Fibroblast of skin of right biceps (primary cell): ENCODE data around the gene TANK.
A peak's percentile ranks its signal among the peaks of the same experiment; 100 is the strongest.
"Not testable (repeated sequence)": the region's sequence is repeated elsewhere in the genome, so short reads cannot be mapped to it uniquely, and the experiment has no call there.

ENCODE experiments used
- DNase-seq: peaks from one replicate; pipeline ENCODE4 v3.0.0-alpha.2; 2013

TANK gene

DNA sequence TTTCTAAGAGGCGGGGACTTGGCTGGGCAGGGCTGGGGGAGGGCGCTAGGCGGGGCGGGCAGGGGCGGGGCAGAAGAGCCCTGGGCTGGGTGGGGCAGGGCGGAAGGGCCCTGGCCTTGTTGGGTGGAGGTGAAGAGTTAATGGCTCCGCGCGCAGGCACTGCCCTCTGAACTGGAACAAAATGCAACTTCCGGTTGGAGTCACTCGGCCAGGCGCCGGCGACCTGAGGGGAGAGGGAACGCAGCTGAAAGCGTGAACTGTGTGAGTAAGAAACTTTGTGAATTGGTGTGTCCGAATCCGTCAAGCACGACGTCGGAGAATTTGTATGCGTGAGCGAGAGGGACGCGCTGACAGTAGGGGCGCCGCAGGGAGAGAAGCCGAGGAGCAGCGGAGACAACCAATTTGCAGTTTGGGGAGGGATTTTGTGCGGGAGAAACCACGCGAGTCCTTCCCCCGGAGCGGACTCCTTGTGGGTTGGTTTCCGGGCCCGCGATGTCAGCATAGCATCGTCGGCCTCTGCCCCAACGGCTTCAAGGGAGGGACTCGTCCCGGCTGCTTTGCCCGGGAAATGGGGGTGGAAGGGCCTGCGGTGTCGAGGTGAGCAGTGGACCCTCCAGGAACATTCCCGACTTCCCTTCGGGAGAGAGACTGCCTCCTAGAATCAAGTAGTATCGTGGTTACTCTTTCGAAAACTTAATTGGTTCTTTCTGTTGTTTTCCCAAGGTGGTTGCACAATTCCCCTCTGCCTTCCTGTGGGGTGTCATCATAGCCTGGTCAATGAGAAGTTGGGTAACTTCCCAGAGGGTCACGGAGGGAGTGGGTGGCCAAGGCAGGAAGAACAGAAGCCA lies at the start of gene TANK:
TANK (plus strand) TSS at position 203 of the 848 bp plus-strand sequence. CDS start 19,235 bp downstream, outside the sequence.
- DNase-seq = peak; percentile 94

- no peak for DNase-seq
These were observed 48.7 kb upstream of the TANK start for GRCh38 chr2:161111531-161111930.

DNA sequence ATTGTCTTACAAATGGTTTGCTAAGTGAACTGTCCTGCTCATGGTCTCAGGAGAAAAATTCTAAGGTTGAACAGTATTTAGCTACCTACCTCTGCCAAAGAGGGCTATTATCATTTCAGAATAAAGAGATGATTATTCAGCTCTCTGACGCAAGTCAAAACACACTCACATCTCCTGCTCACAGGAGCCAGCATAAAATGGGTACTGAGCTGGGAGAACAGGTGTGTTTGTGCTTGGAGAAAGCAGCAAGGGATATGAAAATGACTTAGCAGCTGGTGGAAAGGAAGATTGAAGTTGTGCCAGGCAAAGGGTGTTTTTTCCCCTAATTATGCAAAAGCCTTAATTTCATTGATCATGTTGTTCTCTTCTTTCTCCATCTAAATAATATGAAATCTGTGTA lies 47.3 kb upstream of the TANK start:
- DNase-seq = no peak

DNA sequence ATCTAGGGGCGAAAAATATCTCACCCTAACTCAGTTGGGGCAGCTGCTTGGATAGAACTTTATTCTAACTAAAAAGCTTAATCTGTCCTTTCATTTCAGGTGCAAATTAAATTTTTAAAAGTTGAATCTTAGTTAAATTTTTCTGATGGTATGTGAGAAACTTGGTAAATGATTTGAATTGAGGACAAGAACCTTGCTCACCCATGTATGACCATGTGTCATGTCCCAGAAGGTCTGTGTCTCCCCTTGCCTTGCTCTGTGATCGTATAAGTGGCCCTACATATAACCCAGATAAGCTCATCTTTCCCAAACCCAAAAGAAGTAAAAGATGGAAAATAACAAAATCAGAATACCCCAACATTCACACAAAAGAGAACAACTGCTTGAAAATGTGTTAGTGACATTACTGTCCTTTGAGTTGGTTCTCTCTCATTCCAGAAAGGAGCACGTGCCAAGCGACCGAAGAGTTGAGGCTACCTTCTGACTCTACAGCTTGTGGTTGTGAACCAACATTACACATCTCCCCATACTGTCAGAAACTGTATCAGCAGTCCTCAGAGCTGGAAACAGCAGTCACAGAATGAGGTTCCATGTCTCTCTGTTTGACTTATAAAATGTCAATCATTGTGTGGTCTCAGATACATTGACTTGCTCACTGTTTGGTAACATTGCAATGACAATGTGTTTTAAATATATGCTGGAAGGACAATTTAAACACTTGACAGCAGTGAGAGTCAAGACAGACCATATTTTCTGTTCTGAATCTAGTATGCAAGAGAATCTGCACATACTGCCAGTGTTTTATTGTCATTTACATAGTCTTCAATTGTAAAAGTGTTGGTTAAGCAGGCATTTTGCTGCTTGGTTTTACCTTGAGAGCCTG lies 46.3 kb upstream of the TANK start:
- no peak for DNase-seq

DNA sequence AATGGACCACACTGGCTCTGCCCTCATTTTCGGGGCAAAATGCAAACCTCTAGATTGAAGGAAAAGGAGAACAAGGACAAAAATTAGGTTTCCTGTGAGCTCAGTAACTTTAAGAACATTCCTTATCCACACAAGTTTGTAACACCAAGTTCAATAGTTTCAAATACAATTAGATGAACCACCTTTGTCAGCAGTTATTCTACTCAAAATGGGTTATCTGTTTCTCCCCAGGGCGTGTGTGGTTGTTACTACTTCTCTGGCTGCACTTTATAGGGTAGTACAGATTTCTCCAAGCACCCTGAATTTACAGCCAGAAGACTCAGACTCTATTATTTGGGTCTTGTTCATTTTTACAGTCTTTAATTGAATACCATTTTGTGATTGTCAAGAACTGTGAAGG lies 45.0 kb upstream of the TANK start:
- DNase-seq = no peak

GRCh38 chr2:161115605-161116380 lies 44.4 kb upstream of the TANK start:
- DNase-seq = no peak

DNA sequence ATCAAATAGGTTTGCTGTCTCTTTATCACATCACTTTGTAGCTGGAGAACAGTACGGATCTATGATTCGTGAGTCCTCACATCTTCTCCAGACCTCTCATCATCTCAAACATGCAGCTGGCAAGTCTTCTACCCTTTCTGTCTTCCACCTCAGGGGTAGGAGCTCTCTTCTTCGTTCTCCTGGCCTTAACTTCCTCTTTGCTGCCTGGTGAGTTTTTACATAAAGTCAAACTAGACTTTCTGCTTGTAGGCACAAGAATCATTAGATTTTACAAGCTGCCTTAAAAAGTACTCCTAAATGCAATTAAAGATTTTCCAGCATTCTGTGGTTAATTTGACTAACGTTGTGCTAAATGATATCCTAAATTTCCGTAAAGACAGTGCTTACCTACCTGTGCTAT lies 43.7 kb upstream of the TANK start:
- no peak for DNase-seq

DNA sequence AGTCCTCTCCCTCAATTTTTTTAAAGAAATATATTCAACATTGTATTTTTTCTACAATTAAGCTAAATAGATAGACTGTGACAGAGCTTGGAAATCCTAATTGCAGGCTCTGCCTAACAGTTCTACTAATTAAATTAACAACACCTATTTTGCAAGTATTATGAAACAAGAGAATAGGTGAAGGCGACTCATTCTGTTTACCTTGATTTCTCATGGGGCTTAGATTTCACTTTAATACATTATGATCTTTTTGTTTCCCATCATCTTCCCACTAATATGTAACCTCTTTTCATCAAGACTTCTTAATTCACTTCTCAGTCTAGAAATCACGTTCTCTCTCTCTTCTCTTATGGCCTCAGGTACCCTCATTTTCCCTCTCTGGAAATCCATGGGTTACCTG lies 42.7 kb upstream of the TANK start:
- no peak for DNase-seq

DNA sequence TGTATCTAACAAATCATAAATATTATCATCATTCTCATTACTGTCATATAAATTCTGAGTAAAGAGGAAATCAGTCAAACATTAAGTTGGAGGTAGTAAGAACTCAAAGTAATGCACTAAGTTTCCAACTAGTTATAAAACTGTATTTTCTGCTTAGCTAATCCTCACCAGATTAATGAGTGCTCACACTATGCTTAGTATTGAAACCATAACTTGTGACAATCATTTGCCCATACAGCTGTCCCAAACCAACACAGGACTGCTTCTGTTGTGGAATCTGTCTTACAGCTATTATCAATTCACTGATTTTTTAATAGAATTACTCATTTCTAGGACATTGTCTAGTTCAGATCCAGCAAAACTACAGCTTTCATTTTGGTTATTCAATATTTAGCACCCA lies 41.5 kb upstream of the TANK start:
- DNase-seq = no peak

DNA sequence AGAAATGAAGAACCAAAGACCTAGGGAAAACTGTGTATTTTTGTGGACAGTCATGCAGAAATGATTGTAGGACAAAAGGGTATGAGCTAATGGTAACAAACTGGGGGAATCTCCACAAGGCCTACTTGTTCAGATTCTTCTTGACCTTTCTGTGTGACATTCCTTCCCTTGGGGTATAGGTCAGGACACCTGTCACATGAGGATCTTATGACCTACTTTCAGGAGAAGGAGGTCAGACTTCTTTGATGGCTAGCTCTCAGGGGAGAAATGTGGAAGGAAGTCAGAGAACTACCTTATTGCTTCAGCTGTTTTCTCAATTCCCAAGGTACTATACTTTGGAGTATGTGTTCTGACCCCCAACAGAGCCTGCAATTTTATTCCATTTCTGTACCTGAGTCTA lies 40.7 kb upstream of the TANK start:
- DNase-seq = no peak

DNA sequence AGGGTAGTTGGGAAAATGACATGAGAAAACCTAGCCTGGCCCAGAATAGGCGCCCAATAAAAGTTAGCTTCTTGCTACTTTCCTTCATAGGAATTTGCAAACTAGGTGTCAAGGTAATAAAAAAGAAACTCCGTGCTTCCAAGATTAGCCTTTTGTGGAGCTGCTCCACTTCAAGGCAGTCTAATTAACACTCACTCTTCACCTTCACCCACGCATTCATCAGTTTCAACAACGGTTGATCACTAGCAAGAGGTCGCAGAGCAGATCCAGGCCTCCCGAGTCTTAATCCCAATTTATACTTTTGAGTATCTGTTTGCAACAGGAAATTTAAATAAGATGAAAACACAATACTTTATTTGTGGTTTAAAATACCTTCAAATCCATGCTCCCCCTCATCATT lies 39.5 kb upstream of the TANK start:
- no peak for DNase-seq

DNA sequence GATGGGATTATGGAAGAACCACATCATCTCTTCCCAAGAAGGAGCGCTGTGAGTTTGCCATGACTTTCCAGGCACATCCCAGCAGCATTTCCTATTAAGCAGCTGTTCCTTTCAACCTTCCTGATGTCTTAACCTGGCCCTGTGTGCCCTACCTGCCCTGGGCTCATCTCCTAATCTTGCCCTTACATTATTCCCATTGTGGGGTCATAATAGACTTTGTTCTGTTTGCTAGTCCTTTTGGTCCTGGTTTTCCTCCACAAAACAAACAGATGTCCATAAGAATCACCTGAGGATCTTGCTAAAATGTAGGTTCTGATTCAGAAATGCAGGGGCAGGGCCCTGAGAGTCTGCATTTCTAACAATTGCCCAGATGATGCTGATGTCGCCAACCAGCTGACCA lies 38.6 kb upstream of the TANK start:
- DNase-seq = no peak

DNA sequence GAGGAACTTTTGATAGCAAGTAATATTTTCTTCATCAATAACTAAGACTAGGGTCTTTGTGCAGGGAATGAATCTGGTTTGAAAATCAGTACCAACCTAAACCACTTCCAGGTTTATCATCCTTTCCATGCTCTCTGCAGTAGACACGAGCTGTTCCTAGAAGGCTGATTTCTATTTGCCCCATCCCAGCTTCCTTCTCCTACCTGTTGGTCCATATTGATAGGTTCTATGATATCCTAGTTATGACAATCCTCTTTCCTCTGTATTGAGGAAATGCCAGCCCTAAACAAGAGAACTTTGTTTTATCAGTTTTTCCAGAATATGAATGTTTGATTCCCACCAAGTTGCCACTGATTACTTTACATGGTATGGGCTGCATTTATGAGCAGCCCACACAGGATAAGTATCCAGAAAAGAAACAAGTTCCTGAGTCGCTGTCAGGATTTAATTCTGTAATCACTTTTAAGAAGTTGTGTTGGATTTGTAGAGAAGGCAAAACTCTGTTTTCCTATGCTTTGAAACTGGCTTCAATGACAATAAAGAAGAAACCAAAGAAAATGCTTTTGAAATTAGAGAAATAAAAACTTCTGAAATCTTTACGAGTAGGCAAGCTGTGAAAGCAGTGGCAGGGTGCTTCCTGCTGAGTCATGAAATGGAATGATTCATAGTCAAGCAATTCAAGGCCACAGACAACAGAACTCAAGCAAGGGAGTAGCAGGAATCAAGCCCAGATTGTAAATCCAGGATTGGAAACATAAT lies 37.3 kb upstream of the TANK start:
- peak; percentile 95 for DNase-seq

DNA sequence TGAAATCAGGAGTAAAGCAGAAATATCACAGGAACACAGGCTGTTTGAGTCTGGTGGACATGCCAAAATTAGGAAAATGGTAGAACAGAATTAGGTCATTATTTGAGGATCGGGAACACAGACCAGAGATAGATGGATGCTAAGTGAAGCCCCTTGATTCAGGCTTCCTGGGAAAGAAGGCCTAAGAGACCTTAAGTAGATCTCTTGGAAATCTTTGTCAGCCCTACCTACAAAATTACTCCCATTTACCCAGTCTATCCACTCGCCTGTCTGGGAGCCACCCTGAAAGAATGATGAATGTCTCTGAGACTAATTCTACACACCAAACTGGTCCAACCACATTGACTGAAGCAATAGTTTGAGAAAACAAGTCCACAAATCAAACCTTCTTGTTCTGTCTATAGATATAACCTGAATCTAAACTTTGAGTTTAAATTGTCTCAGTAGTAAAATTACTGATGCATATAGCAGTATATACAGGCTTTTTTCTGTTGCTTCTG lies 36.6 kb upstream of the TANK start:
- DNase-seq = no peak

- no peak for DNase-seq
These were observed 36.0 kb upstream of the TANK start for GRCh38 chr2:161124201-161124600.

DNA sequence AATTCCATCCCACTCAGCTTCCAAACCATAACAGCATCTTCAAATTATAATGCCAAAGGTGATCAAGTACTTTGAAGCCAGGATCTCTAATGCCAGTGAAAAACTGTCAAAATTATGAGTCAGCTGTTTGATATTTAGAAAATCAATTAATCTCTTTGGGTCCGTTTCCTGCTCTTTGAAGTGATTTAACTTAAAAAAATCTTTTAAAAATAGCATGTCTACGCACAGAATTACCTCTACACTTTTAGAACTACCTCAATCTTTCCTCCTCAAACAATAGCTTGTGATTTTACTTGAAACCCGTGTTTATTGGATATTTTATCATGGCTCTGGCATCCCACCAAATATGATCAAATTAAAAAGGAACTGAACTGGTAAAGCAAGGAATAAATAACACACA lies 31.3 kb upstream of the TANK start:
- no peak for DNase-seq

- no peak for DNase-seq
These were observed 29.9 kb upstream of the TANK start for GRCh38 chr2:161130354-161130753.

DNA sequence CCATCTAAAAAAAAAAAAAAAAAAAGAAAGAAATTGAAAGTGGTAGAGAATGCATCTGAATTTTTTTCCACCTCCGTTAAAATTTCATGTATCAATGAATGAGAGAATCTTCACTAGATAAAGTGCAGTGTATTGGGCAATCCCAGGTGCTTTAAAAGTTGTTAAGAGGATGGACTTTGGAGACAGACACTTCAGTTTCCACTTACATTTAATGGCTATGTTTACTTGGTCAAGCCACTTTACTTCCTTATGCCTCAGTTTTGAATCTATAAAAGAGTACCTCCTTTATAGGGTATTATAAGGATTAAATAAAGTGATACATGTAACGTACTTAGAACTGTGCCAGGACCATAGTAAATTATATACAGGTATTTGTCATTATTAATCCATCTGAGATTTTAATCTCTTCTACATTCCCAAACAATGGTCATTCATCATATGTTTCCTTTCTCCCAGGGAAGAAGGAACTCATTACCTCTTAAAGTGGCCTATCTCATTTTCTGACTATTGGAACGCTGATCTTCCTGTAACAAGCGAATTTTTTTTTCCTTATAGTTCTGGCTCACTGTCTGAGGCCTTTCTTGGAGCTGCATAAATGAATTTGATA lies 29.1 kb upstream of the TANK start:
- no peak for DNase-seq

GRCh38 chr2:161131804-161132203 lies 28.4 kb upstream of the TANK start:
- DNase-seq = no peak

DNA sequence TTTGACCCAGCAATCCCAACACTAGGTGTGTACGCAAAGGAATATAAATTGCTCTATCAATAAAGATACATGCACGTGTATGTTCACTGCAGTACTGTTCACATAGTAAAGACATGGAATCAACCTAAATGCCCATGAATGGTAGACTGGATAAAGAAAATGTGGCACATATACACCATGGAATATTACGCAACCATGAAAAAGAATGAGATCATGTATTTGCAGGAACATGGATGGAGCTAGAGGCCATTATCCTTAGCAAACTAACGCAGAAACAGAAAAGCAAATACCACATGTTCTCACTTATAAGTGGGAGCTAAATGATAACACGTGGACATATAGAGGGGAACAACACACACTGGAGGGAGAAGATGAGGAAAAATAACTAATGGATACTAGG lies 27.8 kb upstream of the TANK start:
- not testable (repeated sequence) for DNase-seq

DNA sequence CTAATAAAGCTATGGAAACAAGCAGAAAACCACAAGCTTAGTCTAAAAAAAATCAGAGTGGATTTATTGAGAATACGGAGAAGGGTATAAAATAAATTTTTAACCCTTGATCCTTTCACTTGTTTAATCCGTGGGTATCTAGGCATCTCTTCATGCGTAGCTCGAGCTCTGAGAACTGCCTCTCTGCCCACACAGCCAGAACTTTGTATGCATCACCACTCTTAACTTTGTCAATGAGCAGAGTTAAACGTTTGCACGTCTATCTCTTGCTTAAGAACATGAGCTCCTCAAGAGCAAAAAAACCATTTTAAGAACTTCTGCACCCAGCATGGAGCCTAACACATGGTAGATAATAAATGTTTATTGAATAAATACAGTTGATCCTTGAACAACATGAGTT lies 26.9 kb upstream of the TANK start:
- DNase-seq = no peak
